Esophagus squamous epithelium (tissue), 5 donors: Measurements from ENCODE around the gene RIPOR2. TPM values are rescaled to one million over a fixed set of nuclear protein-coding genes. Genes with fewer than 3 reads are reported as not detected.

Experiments
- DNase-seq: peaks from one replicate; lab custom pipeline; 2025; lab: John Stamatoyannopoulos, UW
- H3K27ac ChIP-seq, 4 donors: fragments of 200-600 bp; sonication (generic); one replicate each; pipeline ENCODE4 v1.5.1; 2016 to 2019; ENCODE audit warnings: mild to moderate bottlenecking in 1 of 4
- H3K27me3 ChIP-seq, 4 donors: fragments of 200-600 bp; sonication (generic); 1 replicate in 3 of 4; 2 replicates in 1 of 4; pipeline versions ENCODE4 v1.5.1 to v1.6.0; 2017 to 2021; ENCODE audit warnings: antibody characterized with exemption in 1 of 4
- H3K36me3 ChIP-seq, 3 donors: fragments of 200-600 bp; sonication (generic); one replicate each; pipeline ENCODE4 v1.5.1; 2016 to 2019
- H3K4me1 ChIP-seq, 3 donors: fragments of 200-600 bp; sonication (generic); one replicate each; pipeline ENCODE4 v1.5.1; 2017 to 2019
- H3K4me3 ChIP-seq, 4 donors: fragments of 200-600 bp; sonication (generic); 1 replicate in 3 of 4; 2 replicates in 1 of 4; pipeline ENCODE4 v1.5.1; 2016 to 2019; ENCODE audit warnings: mild to moderate bottlenecking in 2 of 4, moderate library complexity in 1 of 4
- H3K9me3 ChIP-seq, 3 donors: fragments of 200-600 bp; sonication (generic); one replicate each; pipeline ENCODE4 v1.5.1; 2016 to 2019
- POLR2A ChIP-seq, 4 donors: fragments of 450-650 bp; IDR thresholded peaks; one replicate each; pipeline ENCODE4 v1.6.1; 2017; ENCODE audit warnings: antibody characterized with exemption in 4 of 4, mild to moderate bottlenecking in 4 of 4, moderate library complexity in 3 of 4
- WGBS, 2 donors: methylation state at CpG; one replicate each; pipeline ENCODE4 v1.1.5; 2018; 5-methylcytosine and 5-hydroxymethylcytosine counted together
- intact Hi-C: fragments of 100-400 bp; cut with DNase I; formaldehyde crosslinking; loops from one replicate; pipeline ENCODE4 v1.15.0; 2022
- total RNA-seq, 4 donors: library from RNA; depleted of rRNA; stranded (reverse); fragments of >200 nt; gene quantifications; one replicate each; pipeline ENCODE4 v1.1.0, GENCODE V29; 2016
- TF ChIP-seq, protein P1 (sequence below), 6 experiments: fragments of 450-650 bp in 4 of 6; fragments of 200-600 bp in 2 of 6; sonication (generic) in 2 of 6; IDR thresholded peaks; one replicate each; pipeline ENCODE4 v1.5.1; 2016 to 2019; ENCODE audit warnings: antibody characterized with exemption in 6 of 6, mild to moderate bottlenecking in 4 of 6, moderate library complexity in 4 of 6
- donor health status: DM: yes; HTN: yes; CAD: no.

RIPOR2 gene
- total RNA-seq, 4 donors from 2014 or later: 0.83 to 4.4 (median 3.3) TPM

DNA sequence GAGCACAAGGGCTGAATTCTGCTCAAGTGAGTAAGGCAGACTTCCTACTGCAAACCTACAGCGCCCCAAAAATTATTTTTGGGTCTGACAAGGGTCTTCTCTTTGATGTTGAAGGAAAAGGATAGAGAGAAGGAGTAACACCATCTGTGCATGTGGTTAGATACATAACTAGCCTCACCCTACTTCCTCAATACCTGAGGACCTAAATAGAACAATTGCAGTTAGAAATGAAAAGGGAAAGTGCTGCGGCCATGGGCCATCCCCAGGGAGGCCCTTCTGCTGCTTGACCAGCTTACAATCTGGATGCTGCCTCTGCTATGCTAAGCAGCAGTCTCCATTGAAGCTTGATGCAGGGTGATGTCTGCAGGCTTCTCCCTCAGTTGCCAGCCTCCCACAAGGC is 73.8 kb downstream of the RIPOR2 start:
- Histone ChIP-seq H3K36me3 (peaks cover 0 to 7% (median 0%) of the 10 kb centered on the region in 3 donors), H3K27me3 (no peaks in the 10 kb centered on the region), H3K4me3 (no peak overlapping the region), H3K27ac (no peak overlapping the region), H3K4me1 (peaks cover 0 to 39% (median 27%) of the 10 kb centered on the region in 3 donors), H3K9me3 (no peaks in the 10 kb centered on the region)
- no peak for DNase-seq
- intact Hi-C loops: no loop called here
- WGBS, 2 donors: 77 to 96% methylated on average over 2 of the region's 2 CpGs
- TF ChIP-seq, protein P1, sequence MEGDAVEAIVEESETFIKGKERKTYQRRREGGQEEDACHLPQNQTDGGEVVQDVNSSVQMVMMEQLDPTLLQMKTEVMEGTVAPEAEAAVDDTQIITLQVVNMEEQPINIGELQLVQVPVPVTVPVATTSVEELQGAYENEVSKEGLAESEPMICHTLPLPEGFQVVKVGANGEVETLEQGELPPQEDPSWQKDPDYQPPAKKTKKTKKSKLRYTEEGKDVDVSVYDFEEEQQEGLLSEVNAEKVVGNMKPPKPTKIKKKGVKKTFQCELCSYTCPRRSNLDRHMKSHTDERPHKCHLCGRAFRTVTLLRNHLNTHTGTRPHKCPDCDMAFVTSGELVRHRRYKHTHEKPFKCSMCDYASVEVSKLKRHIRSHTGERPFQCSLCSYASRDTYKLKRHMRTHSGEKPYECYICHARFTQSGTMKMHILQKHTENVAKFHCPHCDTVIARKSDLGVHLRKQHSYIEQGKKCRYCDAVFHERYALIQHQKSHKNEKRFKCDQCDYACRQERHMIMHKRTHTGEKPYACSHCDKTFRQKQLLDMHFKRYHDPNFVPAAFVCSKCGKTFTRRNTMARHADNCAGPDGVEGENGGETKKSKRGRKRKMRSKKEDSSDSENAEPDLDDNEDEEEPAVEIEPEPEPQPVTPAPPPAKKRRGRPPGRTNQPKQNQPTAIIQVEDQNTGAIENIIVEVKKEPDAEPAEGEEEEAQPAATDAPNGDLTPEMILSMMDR (IDR thresholded peaks at IDR 0.05): no peak
- TF ChIP-seq POLR2A (IDR thresholded peaks at IDR 0.05): no peak

DNA sequence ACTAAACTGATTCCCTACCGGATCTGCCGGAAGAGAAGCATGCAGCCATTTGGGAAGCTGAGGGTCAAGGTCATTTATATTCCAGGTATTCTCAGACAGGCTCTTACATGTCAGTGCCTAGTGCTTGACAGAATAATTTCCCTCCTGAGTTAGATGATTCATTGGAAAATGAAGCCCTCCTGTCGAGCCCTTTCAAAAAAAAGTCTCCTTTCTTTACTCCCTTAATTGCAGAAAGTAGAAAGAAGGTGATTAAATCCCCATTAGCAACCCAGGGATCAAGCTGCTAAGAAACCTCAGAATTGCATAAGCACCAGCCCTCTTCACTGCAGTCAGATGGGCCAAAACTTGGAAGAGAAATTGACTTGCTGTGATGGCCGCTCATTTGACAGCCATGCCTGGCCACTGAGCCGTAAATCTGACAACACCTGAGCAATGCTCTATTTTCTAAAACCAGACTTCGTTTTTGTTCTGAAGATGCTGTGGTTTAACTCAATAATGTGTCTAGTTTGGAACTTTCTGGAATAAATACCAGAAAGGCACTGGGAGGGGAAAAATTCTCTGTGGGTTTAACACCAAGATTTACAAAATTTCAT is 76.1 kb downstream of the RIPOR2 start:
- H3K9me3 ChIP-seq: no peaks in the 10 kb centered on the region
- peaks cover 0 to 46% (median 26%) of the 10 kb centered on the region in 3 donors for H3K4me1 ChIP-seq
- H3K27ac ChIP-seq: no peak overlapping the region
- no peak for DNase-seq
- H3K27me3 ChIP-seq: no peaks in the 10 kb centered on the region
- peaks cover 0 to under 1% (median 0%) of the 10 kb centered on the region in 3 donors for H3K36me3 ChIP-seq
- TF ChIP-seq POLR2A (IDR thresholded peaks at IDR 0.05): no peak
- TF ChIP-seq, protein P1 (IDR thresholded peaks at IDR 0.05): no peak
- WGBS, 2 donors: 66 to 67% methylated on average over 6 of the region's 6 CpGs
- H3K4me3 ChIP-seq: no peak overlapping the region
- intact Hi-C loops: loop anchor here (5.0 to 10.0 kb wide), 2 partner anchors 135 to 208 kb away; no protein-coding TSS in a partner anchor

DNA sequence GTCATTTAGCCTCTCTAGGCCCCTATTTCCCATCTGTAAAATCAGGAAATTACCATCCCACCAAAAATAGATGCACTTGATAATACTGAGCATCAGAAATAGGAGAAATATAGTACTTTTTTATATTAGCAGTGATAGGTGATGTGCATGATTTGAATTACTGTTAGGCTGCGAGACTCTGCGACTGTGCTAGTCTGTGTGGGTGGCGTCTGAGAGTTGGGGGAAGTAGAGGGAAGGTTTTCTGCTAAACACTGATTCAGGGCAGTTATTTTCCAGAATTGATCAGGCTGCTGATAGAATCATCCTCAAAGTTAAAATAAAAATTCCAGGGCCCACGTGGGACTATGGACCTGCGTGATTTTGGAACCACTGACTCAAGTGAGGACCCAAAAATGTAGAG is 76.6 kb downstream of the RIPOR2 start:
- no peak for TF ChIP-seq POLR2A (IDR thresholded peaks at IDR 0.05)
- TF ChIP-seq, protein P1 (IDR thresholded peaks at IDR 0.05): no peak
- DNase-seq: no peak
- peaks cover 0 to 50% (median 26%) of the 10 kb centered on the region in 3 donors for H3K4me1 ChIP-seq
- H3K4me3 ChIP-seq: no peak overlapping the region
- H3K9me3 ChIP-seq: no peaks in the 10 kb centered on the region
- H3K36me3 ChIP-seq: no peaks in the 10 kb centered on the region
- H3K27ac ChIP-seq: peak overlapping the region in 2 of 4 donors; percentile 36 to 59
- H3K27me3 ChIP-seq: no peaks in the 10 kb centered on the region
- intact Hi-C loops: loop anchor here (5.0 to 10.0 kb wide), 2 partner anchors 136 to 208 kb away; no protein-coding TSS in a partner anchor
- WGBS, 2 donors: 87 to 92% methylated on average over 3 to 5 of the region's 5 CpGs

DNA sequence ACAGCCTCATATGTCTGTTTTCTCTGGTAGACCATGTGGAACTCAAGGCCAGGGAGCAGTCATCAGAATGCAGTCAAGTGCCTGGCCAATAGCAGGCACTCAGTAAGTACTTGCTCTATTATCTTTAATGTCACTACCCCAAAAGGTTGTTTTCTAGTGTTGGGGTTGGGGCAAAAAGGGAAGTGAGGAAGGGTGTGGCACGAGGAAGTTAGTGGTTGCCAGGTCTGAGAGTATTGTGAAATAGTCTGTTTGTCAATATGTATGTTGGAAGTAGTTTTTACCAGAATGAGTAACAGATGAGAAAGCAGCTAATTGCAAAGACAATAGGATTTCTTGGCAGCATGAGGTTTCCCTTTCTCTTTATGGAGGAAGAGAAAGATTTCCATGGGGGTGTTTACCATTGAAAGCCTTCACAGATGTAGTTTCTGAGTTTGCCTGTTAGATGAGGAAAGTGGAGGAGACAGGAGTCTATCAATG is 77.5 kb downstream of the RIPOR2 start:
- no peak for DNase-seq
- Histone ChIP-seq H3K4me1 (peaks cover 0 to 54% (median 26%) of the 10 kb centered on the region in 3 donors), H3K27me3 (no peaks in the 10 kb centered on the region), H3K4me3 (no peak overlapping the region), H3K9me3 (no peaks in the 10 kb centered on the region), H3K36me3 (no peaks in the 10 kb centered on the region), H3K27ac (peak overlapping the region; percentile 36 to 78 (median 56))
- 16 to 29% methylated on average over 1 of the region's 1 CpG for WGBS, 2 donors
- intact Hi-C loops: loop anchor here (5.0 to 10.0 kb wide), 2 partner anchors 137 to 209 kb away; no protein-coding TSS in a partner anchor
- TF ChIP-seq, protein P1 (IDR thresholded peaks at IDR 0.05): no peak
- TF ChIP-seq POLR2A (IDR thresholded peaks at IDR 0.05): no peak
